Activated CD8-positive, alpha-beta T cell treated with anti-CD3 and anti-CD28 coated beads for 36 hours (primary cell): ENCODE results near the gene WDR3. TPM values are rescaled to one million over a fixed set of nuclear protein-coding genes. Genes with fewer than 3 reads are reported as not detected.

ENCODE experiments used
- ATAC-seq: fragments of 200-7000 bp; cut with Tn5 transposase; one replicate; pipeline ENCODE4 v1.10.0; 2021; ENCODE audit warnings: mild to moderate bottlenecking, moderate library complexity
- CTCF ChIA-PET: fragments of 350-600 bp; sonication (Branson Sonifier 250); formaldehyde crosslinking; loops from one replicate; lab custom pipeline; 2021; ENCODE audit warnings: antibody characterized with exemption; lab: Charles Lee
- POLR2A ChIA-PET: fragments of 350-600 bp; sonication (Branson Sonifier 250); formaldehyde crosslinking; loops from one replicate; lab custom pipeline; 2021; ENCODE audit warnings: antibody characterized with exemption; lab: Charles Lee
- DNase-seq: peaks from one replicate; pipeline ENCODE4 v3.0.0-alpha.2; 2020
- H3K27ac Mint-ChIP-seq: one replicate; pipeline ENCODE4 v1.8.0; 2021; ENCODE audit warnings: mild to moderate bottlenecking, mixed read lengths
- H3K27me3 Mint-ChIP-seq: one replicate; pipeline ENCODE4 v1.8.0; 2021; ENCODE audit warnings: mixed read lengths
- H3K36me3 Mint-ChIP-seq: one replicate; pipeline ENCODE4 v1.8.0; 2021; ENCODE audit warnings: low read depth, mixed read lengths
- H3K4me1 Mint-ChIP-seq: one replicate; pipeline ENCODE4 v1.8.0; 2021; ENCODE audit warnings: low read depth, mixed read lengths
- H3K4me3 Mint-ChIP-seq: one replicate; pipeline ENCODE4 v1.8.0; 2021; ENCODE audit warnings: mild to moderate bottlenecking, moderate library complexity, mixed read lengths
- H3K9me3 Mint-ChIP-seq: one replicate; pipeline ENCODE4 v1.8.0; 2021; ENCODE audit warnings: mixed read lengths
- intact Hi-C: fragments of 100-400 bp; cut with micrococcal nuclease; formaldehyde crosslinking; loops from one replicate; pipeline ENCODE4 v1.10.0; 2022
- total RNA-seq, 2 experiments: library from RNA; stranded (reverse); gene quantifications; one replicate each; pipeline ENCODE4 v1.2.3, GENCODE V29; 2021
- TF ChIP-seq, protein P1 (sequence below): fragments of 200-600 bp; IDR thresholded peaks from one replicate; pipeline ENCODE4 v1.8.0; 2022; ENCODE audit warnings: antibody characterized with exemption, mild to moderate bottlenecking

The WDR3 gene
- total RNA-seq, 2 experiments from 2014 or later, result 61.6 to 63.0 TPM

DNA sequence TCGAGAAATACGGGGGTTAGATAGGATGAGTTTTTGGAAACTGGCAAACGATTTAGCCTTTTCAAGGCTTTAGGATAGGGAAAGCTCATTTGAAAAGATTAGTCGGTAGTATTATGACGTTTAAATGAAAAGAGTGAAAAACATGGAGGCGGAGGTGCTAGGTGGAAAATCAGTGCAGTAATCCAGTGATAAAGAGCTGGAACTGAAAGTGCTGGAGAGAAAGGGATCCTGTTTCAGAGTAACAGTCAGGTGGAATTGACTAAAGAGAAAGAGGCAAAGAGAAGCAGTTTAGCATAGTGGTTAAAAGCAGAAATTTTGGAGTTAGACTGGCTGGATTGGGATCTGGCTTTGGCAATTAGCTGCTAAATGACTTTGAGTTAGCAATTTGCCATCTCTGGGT, 945 bp downstream of the WDR3 start:
- Mint-ChIP-seq H3K27ac (peak overlapping the region; percentile 91), H3K4me3 (peak overlapping the region; percentile 99), H3K4me1 (peaks cover 59% of the 10 kb centered on the region), H3K36me3 (peaks cover 42% of the 10 kb centered on the region), H3K9me3 (no peaks in the 10 kb centered on the region), H3K27me3 (no peaks in the 10 kb centered on the region)
- TF ChIP-seq, protein P1, sequence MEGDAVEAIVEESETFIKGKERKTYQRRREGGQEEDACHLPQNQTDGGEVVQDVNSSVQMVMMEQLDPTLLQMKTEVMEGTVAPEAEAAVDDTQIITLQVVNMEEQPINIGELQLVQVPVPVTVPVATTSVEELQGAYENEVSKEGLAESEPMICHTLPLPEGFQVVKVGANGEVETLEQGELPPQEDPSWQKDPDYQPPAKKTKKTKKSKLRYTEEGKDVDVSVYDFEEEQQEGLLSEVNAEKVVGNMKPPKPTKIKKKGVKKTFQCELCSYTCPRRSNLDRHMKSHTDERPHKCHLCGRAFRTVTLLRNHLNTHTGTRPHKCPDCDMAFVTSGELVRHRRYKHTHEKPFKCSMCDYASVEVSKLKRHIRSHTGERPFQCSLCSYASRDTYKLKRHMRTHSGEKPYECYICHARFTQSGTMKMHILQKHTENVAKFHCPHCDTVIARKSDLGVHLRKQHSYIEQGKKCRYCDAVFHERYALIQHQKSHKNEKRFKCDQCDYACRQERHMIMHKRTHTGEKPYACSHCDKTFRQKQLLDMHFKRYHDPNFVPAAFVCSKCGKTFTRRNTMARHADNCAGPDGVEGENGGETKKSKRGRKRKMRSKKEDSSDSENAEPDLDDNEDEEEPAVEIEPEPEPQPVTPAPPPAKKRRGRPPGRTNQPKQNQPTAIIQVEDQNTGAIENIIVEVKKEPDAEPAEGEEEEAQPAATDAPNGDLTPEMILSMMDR, result no peak
- CTCF ChIA-PET, result interaction anchor here (0.7 to 1.5 kb wide), 4 partner anchors 10 to 34 kb away, joined by 4 to 5 read pairs (median 4); no protein-coding TSS in a partner anchor
- ATAC-seq (no peak), DNase-seq (no peak)
- intact Hi-C loops, result no loop called here
- POLR2A ChIA-PET, result interaction anchor here (2.0 kb wide), 1 partner anchor 275 kb away, joined by 4 read pairs; no protein-coding TSS in a partner anchor

DNA sequence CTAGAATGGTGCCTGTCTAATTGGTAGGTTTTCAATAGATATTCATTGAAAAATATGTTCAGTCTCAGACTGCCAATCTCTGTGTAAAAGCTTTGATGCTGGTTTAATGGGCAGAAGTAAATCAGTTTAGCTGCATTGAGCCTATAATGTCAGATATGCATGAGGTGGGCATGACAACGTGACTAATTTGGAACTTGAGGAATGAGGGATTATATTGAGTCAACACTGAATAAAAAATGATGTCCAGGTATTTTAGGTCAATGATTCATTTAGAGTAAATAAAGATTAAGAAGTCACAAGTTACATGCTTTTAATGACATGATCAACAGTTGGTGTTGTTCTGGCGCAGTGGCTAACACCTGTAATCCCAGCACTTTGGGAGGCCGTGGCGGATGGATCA, 3.0 kb downstream of the WDR3 start:
- H3K4me1 Mint-ChIP-seq, result peaks cover 47% of the 10 kb centered on the region
- ChIA-PET CTCF (no interaction called here), POLR2A (no interaction called here)
- H3K27ac Mint-ChIP-seq, result no peak overlapping the region
- no peak overlapping the region for H3K4me3 Mint-ChIP-seq
- TF ChIP-seq, protein P1, result no peak
- no peak for DNase-seq
- H3K36me3 Mint-ChIP-seq, result peaks cover 49% of the 10 kb centered on the region
- no peak for ATAC-seq
- H3K9me3 Mint-ChIP-seq, result no peaks in the 10 kb centered on the region
- H3K27me3 Mint-ChIP-seq, result no peaks in the 10 kb centered on the region
- intact Hi-C loops, result no loop called here

DNA sequence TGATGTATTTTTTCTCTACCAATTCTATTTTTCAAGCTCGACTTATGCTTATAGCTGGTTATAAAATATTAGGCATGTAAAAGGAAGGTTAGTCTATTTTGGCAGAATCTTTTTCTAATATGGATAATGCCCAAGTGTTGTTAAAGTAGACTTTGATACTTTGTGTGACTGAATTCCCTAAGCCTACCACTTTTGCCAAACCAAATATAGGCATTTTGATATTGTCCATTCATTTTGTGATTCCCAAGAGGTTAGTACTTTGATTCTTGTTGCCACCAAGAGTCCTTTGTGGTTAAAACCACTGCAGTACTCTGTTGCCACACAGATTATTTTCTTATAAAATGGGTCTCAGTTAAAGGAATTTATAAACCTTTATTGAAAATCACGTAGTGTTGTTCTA, 4.2 kb downstream of the WDR3 start:
- intact Hi-C loops, result no loop called here
- no peak overlapping the region for H3K27ac Mint-ChIP-seq
- H3K9me3 Mint-ChIP-seq, result no peaks in the 10 kb centered on the region
- ATAC-seq (no peak), DNase-seq (no peak)
- peaks cover 60% of the 10 kb centered on the region for H3K36me3 Mint-ChIP-seq
- CTCF ChIA-PET, result no interaction called here
- no peaks in the 10 kb centered on the region for H3K27me3 Mint-ChIP-seq
- TF ChIP-seq, protein P1, result no peak
- H3K4me3 Mint-ChIP-seq, result no peak overlapping the region
- peaks cover 39% of the 10 kb centered on the region for H3K4me1 Mint-ChIP-seq
- POLR2A ChIA-PET, result no interaction called here

DNA sequence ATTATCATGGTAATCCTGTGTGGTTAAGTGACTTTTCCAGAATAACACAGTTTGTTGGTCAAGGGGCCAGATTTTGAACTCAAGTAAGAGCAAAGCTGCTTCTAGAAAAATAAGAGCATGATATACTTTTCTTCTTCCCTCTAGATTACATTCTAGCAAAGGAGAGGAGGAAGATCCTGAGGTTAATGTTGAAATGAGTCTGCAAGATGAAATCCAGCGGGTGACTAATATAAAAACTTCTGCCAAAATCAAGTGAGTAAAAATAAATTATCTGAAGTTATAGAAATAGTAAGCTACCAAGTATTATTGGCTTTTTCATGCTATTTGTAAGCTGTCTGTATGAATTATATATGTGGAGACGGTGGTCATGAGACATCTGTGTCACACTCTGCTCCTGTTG, 12.8 kb downstream of the WDR3 start:
- no peak for ATAC-seq
- intact Hi-C loops, result no loop called here
- TF ChIP-seq, protein P1, result no peak
- no peak overlapping the region for H3K4me3 Mint-ChIP-seq
- peaks cover 61% of the 10 kb centered on the region for H3K36me3 Mint-ChIP-seq
- DNase-seq, result no peak
- no peaks in the 10 kb centered on the region for H3K4me1 Mint-ChIP-seq
- no peaks in the 10 kb centered on the region for H3K9me3 Mint-ChIP-seq
- ChIA-PET CTCF (interaction anchor here (1.1 to 1.7 kb wide), 2 partner anchors 12 to 13 kb away, joined by 4 to 5 read pairs; partner anchors contain the start of gene GDAP2), POLR2A (no interaction called here)
- H3K27ac Mint-ChIP-seq, result no peak overlapping the region
- H3K27me3 Mint-ChIP-seq, result no peaks in the 10 kb centered on the region

DNA sequence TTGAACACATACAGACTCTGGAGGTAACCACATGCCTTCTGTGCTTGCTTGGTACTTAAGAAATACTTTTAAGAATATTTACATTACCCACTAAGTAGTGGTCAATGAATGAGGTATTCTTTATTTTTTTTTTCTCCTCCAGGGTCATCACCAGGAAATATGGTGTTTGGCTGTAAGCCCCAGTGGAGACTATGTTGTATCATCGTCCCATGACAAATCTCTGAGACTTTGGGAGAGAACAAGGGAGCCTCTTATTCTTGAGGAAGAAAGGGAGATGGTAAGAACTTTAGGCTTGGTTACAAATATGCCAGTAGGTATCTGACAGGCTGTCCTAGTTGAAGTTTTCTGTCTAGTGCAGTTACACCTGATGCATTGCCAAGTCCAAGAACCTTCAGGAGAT, 22.8 kb downstream of the WDR3 start:
- Mint-ChIP-seq H3K4me1 (no peaks in the 10 kb centered on the region), H3K27me3 (no peaks in the 10 kb centered on the region), H3K27ac (no peak overlapping the region), H3K9me3 (no peaks in the 10 kb centered on the region), H3K4me3 (no peak overlapping the region), H3K36me3 (peaks cover 61% of the 10 kb centered on the region)
- ChIA-PET POLR2A (no interaction called here), CTCF (no interaction called here)
- no peak for ATAC-seq
- TF ChIP-seq, protein P1, result no peak
- intact Hi-C loops, result no loop called here
- DNase-seq, result no peak
